ENCODE measurements around the gene EIPR1.

- no peak for TF ChIP-seq EP300 (conservative IDR thresholded peaks at IDR 0.05; ENCODE audit: poor library complexity, severe bottlenecking)
- no peak for TF ChIP-seq CTCF (IDR thresholded peaks at IDR 0.05; ENCODE audit: poor library complexity, severe bottlenecking)
- TF ChIP-seq POLR2AphosphoS5 (IDR thresholded peaks at IDR 0.05) = no peak
- no peak for TF ChIP-seq EZH2 (IDR thresholded peaks at IDR 0.05; ENCODE audit: borderline replicate concordance, insufficient read depth, low read length, poor library complexity, severe bottlenecking)
- no peak for TF ChIP-seq MXI1 (conservative IDR thresholded peaks at IDR 0.05; ENCODE audit: poor library complexity, severe bottlenecking)
- no peak for TF ChIP-seq TAF1 (IDR thresholded peaks at IDR 0.05; ENCODE audit: low read depth)
- no peak for TF ChIP-seq REST (IDR thresholded peaks at IDR 0.05; ENCODE audit: borderline replicate concordance)
- no peak for TF ChIP-seq RAD21 (conservative IDR thresholded peaks at IDR 0.05)
- TF ChIP-seq SMC3 (conservative IDR thresholded peaks at IDR 0.05; ENCODE audit: poor library complexity) = no peak
Observed at GRCh38 chr2:3253913-3254441, 123.6 kb downstream of the EIPR1 start.

Data from neural cell (in vitro differentiated cells).